HepG2 (cell line): Measurements from ENCODE around the gene MTHFSD. TPM values are rescaled to one million over a fixed set of nuclear protein-coding genes. Genes with fewer than 3 reads are reported as not detected.

Experiments
- ARHGAP35 ChIP-seq: sonication (generic); formaldehyde crosslinking; IDR thresholded peaks from 2 replicates; pipeline ENCODE4 v1.9.0; 2022; ENCODE audit warnings: mild to moderate bottlenecking, inconsistent platforms, moderate library complexity, missing genetic modification reagents, borderline replicate concordance
- DNMT3B ChIP-seq: conservative IDR thresholded peaks from 2 replicates; pipeline ENCODE4 v1.6.1; 2016; ENCODE audit warnings: missing biosample characterization, control low read depth
- FOXP4 ChIP-seq: sonication (generic); formaldehyde crosslinking; IDR thresholded peaks from 2 replicates; pipeline ENCODE4 v1.4.0; 2020; ENCODE audit warnings: missing genetic modification reagents
- GABPA ChIP-seq, 2 experiments: IDR thresholded peaks; 2 replicates each; pipeline ENCODE4 v1.6.1; 2011 to 2016; ENCODE audit warnings: low read depth in 2 of 2, low read length in 1 of 2, missing biosample characterization in 1 of 2, missing genetic modification characterization in 1 of 2
- GRHL1 ChIP-seq: sonication (generic); formaldehyde crosslinking; conservative IDR thresholded peaks from 2 replicates; pipeline ENCODE4 v1.8.0; 2022; ENCODE audit warnings: missing genetic modification reagents
- IKZF1 ChIP-seq: fragments of 450-650 bp; IDR thresholded peaks from 2 replicates; pipeline ENCODE4 v1.7.1; 2016
- KDM5A ChIP-seq: fragments of 200-600 bp; sonication (generic); IDR thresholded peaks from 2 replicates; pipeline ENCODE4 v1.7.0; 2018; ENCODE audit warnings: antibody characterized with exemption, mild to moderate bottlenecking, low read length, borderline replicate concordance
- KDM5B ChIP-seq: sonication (generic); formaldehyde crosslinking; IDR thresholded peaks from 2 replicates; pipeline ENCODE4 v1.4.0; 2020; ENCODE audit warnings: missing genetic modification reagents, mild to moderate bottlenecking, borderline replicate concordance
- NCOA2 ChIP-seq: sonication (generic); formaldehyde crosslinking; IDR thresholded peaks from 2 replicates; pipeline ENCODE4 v1.8.0; 2022; ENCODE audit warnings: inconsistent platforms
- RFXANK ChIP-seq: IDR thresholded peaks from 2 replicates; pipeline ENCODE4 v1.6.1; 2016
- SRF ChIP-seq: IDR thresholded peaks from 2 replicates; pipeline ENCODE4 v1.6.1; 2011; ENCODE audit warnings: mild to moderate bottlenecking, low read depth, low read length, moderate library complexity
- TIGD3 ChIP-seq: sonication (generic); formaldehyde crosslinking; IDR thresholded peaks from 2 replicates; pipeline ENCODE4 v1.5.1; 2020; ENCODE audit warnings: mild to moderate bottlenecking, missing genetic modification reagents, borderline replicate concordance
- ZNF20 ChIP-seq: sonication (generic); formaldehyde crosslinking; IDR thresholded peaks from 2 replicates; pipeline ENCODE4 v1.4.0; 2020; ENCODE audit warnings: mild to moderate bottlenecking, moderate library complexity, missing genetic modification reagents
- ZNF256 ChIP-seq: sonication (generic); formaldehyde crosslinking; conservative IDR thresholded peaks from 2 replicates; pipeline ENCODE4 v1.4.0; 2020; ENCODE audit warnings: missing genetic modification reagents
- ZNF282 ChIP-seq: fragments of 450-650 bp; IDR thresholded peaks from 2 replicates; pipeline ENCODE4 v1.6.1; 2018; ENCODE audit not compliant: partially characterized antibody
- ZNF329 ChIP-seq: sonication (generic); formaldehyde crosslinking; IDR thresholded peaks from 2 replicates; pipeline ENCODE4 v1.9.0; 2021; ENCODE audit warnings: low read depth, mild to moderate bottlenecking, missing genetic modification reagents
- ZNF350 ChIP-seq: sonication (generic); formaldehyde crosslinking; IDR thresholded peaks from 2 replicates; pipeline ENCODE4 v1.4.0; 2020; ENCODE audit warnings: mild to moderate bottlenecking, low read depth, missing genetic modification reagents, borderline replicate concordance
- ZNF549 ChIP-seq: sonication (generic); formaldehyde crosslinking; IDR thresholded peaks from 2 replicates; pipeline ENCODE4 v1.5.0; 2020; ENCODE audit warnings: missing genetic modification reagents
- ZNF761 ChIP-seq: sonication (generic); formaldehyde crosslinking; conservative IDR thresholded peaks from 2 replicates; pipeline ENCODE4 v1.4.0; 2020; ENCODE audit warnings: mild to moderate bottlenecking, missing genetic modification reagents
- polyA plus RNA-seq, 8 experiments: library from polyadenylated mRNA; depleted of rRNA in 3 of 8; stranded (reverse) in 7 of 8; unstranded in 1 of 8; fragments of >200 nt; fragmentation: Illumina TruSeq in 4 of 8; extraction: Trizol in 4 of 8; gene quantifications; 2 replicates each; pipeline versions ENCODE4 v1.2.1 to v1.2.3, GENCODE V29; 2011 to 2016; ENCODE audit warnings: low read depth in 4 of 8, missing spikeins in 1 of 8, mixed read lengths in 1 of 8; ENCODE audit not compliant: insufficient read depth in 1 of 8
- total RNA-seq, 5 experiments: library from RNA; depleted of rRNA; stranded (reverse); fragments of >200 nt; fragmentation: Illumina TruSeq; extraction: Trizol; gene quantifications; 2 replicates each; pipeline ENCODE4 v1.2.3, GENCODE V29; 2016; ENCODE audit warnings: low read depth in 1 of 5
- TF ChIP-seq, protein P1 (sequence below): IDR thresholded peaks from 2 replicates; pipeline ENCODE4 v1.6.1; 2018; ENCODE audit warnings: missing genetic modification reagents
- TF ChIP-seq, protein P2 (sequence below): sonication (generic); formaldehyde crosslinking; IDR thresholded peaks from 2 replicates; pipeline ENCODE4 v1.4.0; 2020; ENCODE audit warnings: missing genetic modification reagents

Gene MTHFSD
- total and polyA plus RNA-seq, 2 of the 13 experiments (the other 11 are each of a cell fraction or from before 2014, with no cell fraction given): 14.2 to 16.3 TPM

DNA sequence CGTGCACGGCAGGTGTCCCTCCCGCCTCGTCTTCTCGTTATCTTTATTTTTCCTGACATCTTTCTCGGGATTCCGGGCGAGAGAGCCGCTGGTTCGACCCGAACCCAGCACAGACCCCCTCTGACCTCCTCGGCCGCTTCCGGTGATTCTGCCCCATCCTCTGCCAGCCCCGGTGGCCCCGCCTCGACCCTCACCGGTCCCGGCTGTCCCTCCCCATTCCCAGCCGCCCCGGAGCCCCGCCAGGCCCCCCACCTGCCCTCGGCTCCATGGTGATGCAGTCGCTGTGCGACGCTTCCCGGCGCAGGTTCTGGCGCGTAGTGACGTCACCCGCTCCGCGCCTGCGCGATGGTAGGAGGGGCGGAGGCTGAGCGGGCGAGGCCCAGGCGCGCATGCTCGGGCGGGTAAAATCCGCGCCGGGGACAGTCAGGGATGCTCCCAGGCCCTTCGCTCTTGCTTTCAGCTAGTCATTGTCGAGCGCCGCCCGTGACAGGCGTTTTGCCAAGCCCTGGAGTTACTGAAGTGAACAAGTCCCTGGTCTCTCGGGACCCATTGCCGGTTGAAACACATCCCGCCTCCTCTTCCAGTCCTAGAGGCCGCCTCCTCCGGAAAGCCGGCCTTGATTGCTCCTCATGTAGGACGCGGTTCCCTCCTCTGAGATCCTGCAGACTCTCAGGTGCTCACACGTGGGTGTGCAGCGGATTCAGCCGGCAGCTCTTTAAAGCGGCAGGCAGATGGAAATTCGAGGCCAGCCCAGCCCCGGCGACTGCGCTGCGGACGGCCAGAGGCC, at the start of gene MTHFSD (continued):
- no peak for TF ChIP-seq FOXP4 (CRISPR knock-in tag)
- TF ChIP-seq TIGD3 (CRISPR knock-in tag): no peak
- TF ChIP-seq ZNF256: no peak
- TF ChIP-seq, protein P1, sequence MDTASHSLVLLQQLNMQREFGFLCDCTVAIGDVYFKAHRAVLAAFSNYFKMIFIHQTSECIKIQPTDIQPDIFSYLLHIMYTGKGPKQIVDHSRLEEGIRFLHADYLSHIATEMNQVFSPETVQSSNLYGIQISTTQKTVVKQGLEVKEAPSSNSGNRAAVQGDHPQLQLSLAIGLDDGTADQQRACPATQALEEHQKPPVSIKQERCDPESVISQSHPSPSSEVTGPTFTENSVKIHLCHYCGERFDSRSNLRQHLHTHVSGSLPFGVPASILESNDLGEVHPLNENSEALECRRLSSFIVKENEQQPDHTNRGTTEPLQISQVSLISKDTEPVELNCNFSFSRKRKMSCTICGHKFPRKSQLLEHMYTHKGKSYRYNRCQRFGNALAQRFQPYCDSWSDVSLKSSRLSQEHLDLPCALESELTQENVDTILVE (CRISPR knock-in tag): peak; percentile 79
- peak; percentile 82; the same call in 1 of the 2 replicates for TF ChIP-seq DNMT3B (CRISPR knock-in tag)
- TF ChIP-seq IKZF1: no peak
- TF ChIP-seq GABPA (IDR thresholded peaks at IDR 0.05; ENCODE audit: low read depth, low read length): no peak
- TF ChIP-seq GABPA (CRISPR knock-in tag; IDR thresholded peaks at IDR 0.05; ENCODE audit: low read depth): peak; percentile 8; the same call in 1 of the 2 replicates
- TF ChIP-seq SRF: peak; percentile 77; the same call in 1 of the 2 replicates
- TF ChIP-seq ZNF282: no peak
- no peak for TF ChIP-seq ZNF549 (CRISPR knock-in tag)
- TF ChIP-seq KDM5A: peak; percentile 95
- TF ChIP-seq ZNF20 (CRISPR knock-in tag): 0 out of 2 replicates have a peak, but pooled peaks have one; percentile 59
- TF ChIP-seq GRHL1 (CRISPR knock-in tag): no peak
- TF ChIP-seq, protein P2, sequence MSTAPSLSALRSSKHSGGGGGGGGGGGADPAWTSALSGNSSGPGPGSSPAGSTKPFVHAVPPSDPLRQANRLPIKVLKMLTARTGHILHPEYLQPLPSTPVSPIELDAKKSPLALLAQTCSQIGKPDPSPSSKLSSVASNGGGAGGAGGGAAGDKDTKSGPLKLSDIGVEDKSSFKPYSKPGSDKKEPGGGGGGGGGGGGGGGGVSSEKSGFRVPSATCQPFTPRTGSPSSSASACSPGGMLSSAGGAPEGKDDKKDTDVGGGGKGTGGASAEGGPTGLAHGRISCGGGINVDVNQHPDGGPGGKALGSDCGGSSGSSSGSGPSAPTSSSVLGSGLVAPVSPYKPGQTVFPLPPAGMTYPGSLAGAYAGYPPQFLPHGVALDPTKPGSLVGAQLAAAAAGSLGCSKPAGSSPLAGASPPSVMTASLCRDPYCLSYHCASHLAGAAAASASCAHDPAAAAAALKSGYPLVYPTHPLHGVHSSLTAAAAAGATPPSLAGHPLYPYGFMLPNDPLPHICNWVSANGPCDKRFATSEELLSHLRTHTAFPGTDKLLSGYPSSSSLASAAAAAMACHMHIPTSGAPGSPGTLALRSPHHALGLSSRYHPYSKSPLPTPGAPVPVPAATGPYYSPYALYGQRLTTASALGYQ (CRISPR knock-in tag): no peak
- TF ChIP-seq ZNF329 (CRISPR knock-in tag): peak; percentile 71; the same call in 1 of the 2 replicates
- no peak; the same call in 1 of the 2 replicates for TF ChIP-seq ZNF761 (CRISPR knock-in tag)
- 0 out of 2 replicates have a peak, but pooled peaks have one; percentile 33 for TF ChIP-seq RFXANK (CRISPR knock-in tag)
- TF ChIP-seq ARHGAP35: peak; percentile 25; the same call in 1 of the 2 replicates
- TF ChIP-seq NCOA2 (CRISPR knock-in tag): peak; percentile 31; the same call in 1 of the 2 replicates
- peak; percentile 72; the same call in 1 of the 2 replicates for TF ChIP-seq ZNF350 (CRISPR knock-in tag)
- peak; percentile 84 for TF ChIP-seq KDM5B (CRISPR knock-in tag)
